ENCODE results near the gene ZNF777. TPM values are rescaled to one million over a fixed set of nuclear protein-coding genes. Genes with fewer than 3 reads are reported as not detected.

Gene ZNF777
- total RNA-seq, 1 donor from 2014 or later, result 19.2 TPM

DNA sequence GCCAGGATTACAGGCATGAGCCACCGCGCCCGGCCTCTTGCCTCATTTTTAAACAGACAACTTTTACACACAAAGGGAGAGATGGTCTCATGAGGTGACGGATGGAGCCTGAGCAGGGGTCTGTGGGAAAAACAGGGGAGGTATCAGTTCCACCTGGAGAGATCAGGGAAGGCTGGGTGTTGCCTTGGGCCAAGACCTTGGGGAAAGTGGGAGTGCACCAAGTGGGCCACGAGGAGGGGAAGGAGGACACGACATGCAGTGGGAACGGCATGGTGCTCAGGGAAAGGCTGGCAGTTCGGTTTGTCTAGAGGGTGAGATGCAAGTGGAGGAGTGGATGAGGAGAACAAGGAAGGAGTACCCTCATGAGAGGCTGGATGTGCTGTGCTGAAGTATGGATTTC lies 8.9 kb upstream of the ZNF777 start:
- no peaks in the 10 kb centered on the region for H3K4me1 Mint-ChIP-seq
- H3K36me3 Mint-ChIP-seq (ENCODE audit: low read depth), result peaks cover 31% of the 10 kb centered on the region
- H3K9me3 Mint-ChIP-seq, result peaks cover 5% of the 10 kb centered on the region
- DNase-seq, result peak; percentile 39
- H3K27me3 Mint-ChIP-seq, result peaks cover 12% of the 10 kb centered on the region
- no peak overlapping the region for H3K4me3 Mint-ChIP-seq
- intact Hi-C loops (cut with micrococcal nuclease), result no loop called here
- H3K27ac Mint-ChIP-seq, result no peak overlapping the region

DNA sequence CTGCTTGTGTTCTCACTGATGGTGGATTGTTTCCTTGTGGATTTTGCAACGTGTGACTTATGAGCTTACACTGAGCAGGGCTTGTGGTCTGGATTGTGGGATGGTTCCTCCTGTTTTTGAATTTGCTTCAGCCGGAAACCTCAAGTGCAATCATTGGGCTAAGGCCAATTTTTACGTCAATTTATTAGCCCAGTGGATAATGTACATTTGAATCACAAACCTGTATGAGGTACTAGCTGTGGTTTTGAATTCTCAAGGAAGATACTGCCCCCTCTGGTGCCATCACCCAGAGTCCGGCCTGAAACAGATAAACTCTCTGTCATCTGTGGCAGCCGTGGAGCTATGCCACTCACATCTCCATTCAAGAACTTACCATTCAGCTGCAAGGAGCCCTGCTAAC lies 7.3 kb upstream of the ZNF777 start:
- H3K4me1 Mint-ChIP-seq, result no peaks in the 10 kb centered on the region
- intact Hi-C loops (cut with micrococcal nuclease), result no loop called here

DNA sequence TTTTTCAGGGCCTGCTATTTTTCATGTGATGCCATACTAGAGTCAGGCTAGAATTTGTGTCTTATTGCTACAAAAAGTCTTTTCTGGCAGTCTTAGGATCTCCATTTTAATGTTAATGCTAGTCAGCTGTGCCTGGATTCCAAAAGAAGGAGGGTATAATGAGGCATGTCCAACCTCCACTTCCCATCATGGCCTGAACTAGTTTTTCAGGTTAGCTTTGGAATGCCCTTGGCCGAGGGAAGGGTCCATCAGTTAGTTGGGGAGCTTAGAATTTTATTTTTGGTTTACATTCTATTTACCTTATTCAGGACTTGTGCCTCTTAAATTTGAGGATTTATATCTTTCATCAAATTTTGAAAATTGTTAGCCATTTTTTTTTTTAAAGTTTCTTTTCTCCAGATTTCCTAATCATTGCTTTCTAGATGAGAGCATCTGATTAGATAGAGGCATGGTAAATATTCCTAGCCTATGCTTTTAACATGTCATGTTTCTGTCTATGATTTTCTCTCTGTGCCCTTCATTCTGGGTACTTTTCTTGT lies 6.5 kb upstream of the ZNF777 start:
- Mint-ChIP-seq H3K4me3 (no peak overlapping the region), H3K27ac (no peak overlapping the region), H3K36me3 (ENCODE audit: low read depth) (peaks cover 14% of the 10 kb centered on the region), H3K9me3 (peaks cover 5% of the 10 kb centered on the region), H3K27me3 (peaks cover 23% of the 10 kb centered on the region), H3K4me1 (peaks cover 1% of the 10 kb centered on the region)
- DNase-seq, result peak; percentile 19
- intact Hi-C loops (cut with micrococcal nuclease), result no loop called here

More for the DNA sequence above, 7.3 kb upstream of the ZNF777 start:
- Mint-ChIP-seq H3K4me3 (no peak overlapping the region), H3K27ac (no peak overlapping the region), H3K27me3 (peaks cover 21% of the 10 kb centered on the region), H3K36me3 (ENCODE audit: low read depth) (peaks cover 22% of the 10 kb centered on the region), H3K9me3 (peaks cover 5% of the 10 kb centered on the region)
- DNase-seq, result no peak

DNA sequence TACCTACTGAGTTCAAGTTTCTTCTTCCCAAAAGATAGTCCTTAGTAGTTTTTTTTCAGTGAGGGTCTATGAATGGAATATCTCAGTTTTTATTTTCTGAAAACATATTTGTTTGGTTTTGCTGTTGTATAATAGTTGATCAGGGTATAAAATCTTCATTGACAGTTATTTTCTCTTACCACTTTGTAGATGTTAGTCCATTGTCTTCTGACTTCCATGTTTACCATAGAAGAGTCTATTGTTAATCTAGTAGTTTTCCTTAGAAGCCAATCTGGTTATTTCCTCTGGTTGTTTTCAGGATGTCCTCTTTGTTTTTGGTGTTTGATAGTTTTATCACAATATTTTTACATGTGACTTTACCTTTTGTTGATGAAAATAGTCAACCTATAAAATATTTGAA lies 5.5 kb upstream of the ZNF777 start:
- H3K4me1 Mint-ChIP-seq, result peaks cover 4% of the 10 kb centered on the region
- intact Hi-C loops (cut with micrococcal nuclease), result no loop called here
- H3K36me3 Mint-ChIP-seq (ENCODE audit: low read depth), result peaks cover 11% of the 10 kb centered on the region
- H3K27me3 Mint-ChIP-seq, result peaks cover 29% of the 10 kb centered on the region
- H3K4me3 Mint-ChIP-seq, result no peak overlapping the region
- H3K9me3 Mint-ChIP-seq, result peaks cover 5% of the 10 kb centered on the region
- no peak overlapping the region for H3K27ac Mint-ChIP-seq
- no peak for DNase-seq

DNA sequence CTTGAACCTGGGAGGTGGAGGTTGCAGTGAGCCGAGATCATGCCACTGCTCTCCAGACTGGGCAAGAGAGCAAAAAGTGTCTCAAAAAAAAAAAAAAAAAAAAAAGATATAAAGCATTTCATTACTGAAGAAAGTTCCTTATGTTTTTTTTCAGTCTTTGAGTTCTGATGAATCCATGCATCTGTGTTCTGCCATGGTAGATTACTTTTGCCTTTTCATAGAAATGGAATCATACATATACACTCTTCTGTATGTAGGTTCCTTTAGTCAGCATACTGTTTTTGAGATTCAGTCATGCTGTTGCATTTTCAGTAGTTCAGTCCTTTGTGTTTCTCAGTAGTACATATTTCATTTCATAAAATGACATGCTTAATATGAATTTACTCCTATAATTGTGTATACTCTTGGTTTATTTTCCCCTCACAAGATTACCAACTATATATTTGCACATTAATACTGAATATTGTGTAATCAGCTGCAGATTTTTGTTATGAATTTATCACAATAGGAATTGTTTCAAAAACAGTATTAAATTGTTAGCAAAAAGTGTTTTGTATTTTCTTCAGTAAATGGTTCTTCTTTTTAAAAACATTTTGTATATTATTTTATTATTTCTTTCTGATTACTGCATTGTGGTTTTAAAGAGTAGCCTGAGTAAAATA lies 2.8 kb upstream of the ZNF777 start:
- no peak for DNase-seq
- peaks cover 5% of the 10 kb centered on the region for H3K9me3 Mint-ChIP-seq
- peaks cover 15% of the 10 kb centered on the region for H3K4me1 Mint-ChIP-seq
- H3K27ac Mint-ChIP-seq, result no peak overlapping the region
- intact Hi-C loops (cut with micrococcal nuclease), result loop anchor here (5.0 kb wide), 1 partner anchor 201 kb away; the partner anchor contains the start of gene ZNF783
- H3K27me3 Mint-ChIP-seq, result peaks cover 31% of the 10 kb centered on the region
- H3K36me3 Mint-ChIP-seq (ENCODE audit: low read depth), result no peaks in the 10 kb centered on the region
- H3K4me3 Mint-ChIP-seq, result no peak overlapping the region

DNA sequence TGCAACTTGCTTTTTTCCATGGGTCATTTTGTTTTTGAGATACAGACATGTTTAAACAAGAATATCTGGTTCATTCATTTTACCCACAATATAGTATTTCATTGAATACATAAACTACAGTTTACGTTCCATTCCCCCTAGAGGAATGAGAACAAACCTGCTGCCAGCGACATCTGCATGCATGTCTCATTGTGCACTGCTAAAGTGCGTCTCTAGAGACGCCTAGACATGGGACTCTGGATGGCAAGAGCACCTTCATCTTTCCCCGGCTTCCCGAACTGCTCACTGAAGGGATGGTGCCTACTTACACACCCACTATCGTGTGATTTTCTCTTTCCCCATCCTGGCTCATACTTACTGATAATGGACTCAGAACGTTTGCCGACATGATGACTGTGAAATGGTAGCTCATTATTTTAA lies 1.2 kb upstream of the ZNF777 start:
- Mint-ChIP-seq H3K4me3 (peak overlapping the region; percentile 60), H3K36me3 (ENCODE audit: low read depth) (peaks cover 1% of the 10 kb centered on the region), H3K27ac (no peak overlapping the region), H3K4me1 (peaks cover 21% of the 10 kb centered on the region), H3K27me3 (peaks cover 30% of the 10 kb centered on the region), H3K9me3 (peaks cover 5% of the 10 kb centered on the region)
- DNase-seq, result peak; percentile 52
- intact Hi-C loops (cut with micrococcal nuclease), result loop anchor here (5.0 kb wide), 1 partner anchor 200 kb away; the partner anchor contains the start of gene ZNF783

DNA sequence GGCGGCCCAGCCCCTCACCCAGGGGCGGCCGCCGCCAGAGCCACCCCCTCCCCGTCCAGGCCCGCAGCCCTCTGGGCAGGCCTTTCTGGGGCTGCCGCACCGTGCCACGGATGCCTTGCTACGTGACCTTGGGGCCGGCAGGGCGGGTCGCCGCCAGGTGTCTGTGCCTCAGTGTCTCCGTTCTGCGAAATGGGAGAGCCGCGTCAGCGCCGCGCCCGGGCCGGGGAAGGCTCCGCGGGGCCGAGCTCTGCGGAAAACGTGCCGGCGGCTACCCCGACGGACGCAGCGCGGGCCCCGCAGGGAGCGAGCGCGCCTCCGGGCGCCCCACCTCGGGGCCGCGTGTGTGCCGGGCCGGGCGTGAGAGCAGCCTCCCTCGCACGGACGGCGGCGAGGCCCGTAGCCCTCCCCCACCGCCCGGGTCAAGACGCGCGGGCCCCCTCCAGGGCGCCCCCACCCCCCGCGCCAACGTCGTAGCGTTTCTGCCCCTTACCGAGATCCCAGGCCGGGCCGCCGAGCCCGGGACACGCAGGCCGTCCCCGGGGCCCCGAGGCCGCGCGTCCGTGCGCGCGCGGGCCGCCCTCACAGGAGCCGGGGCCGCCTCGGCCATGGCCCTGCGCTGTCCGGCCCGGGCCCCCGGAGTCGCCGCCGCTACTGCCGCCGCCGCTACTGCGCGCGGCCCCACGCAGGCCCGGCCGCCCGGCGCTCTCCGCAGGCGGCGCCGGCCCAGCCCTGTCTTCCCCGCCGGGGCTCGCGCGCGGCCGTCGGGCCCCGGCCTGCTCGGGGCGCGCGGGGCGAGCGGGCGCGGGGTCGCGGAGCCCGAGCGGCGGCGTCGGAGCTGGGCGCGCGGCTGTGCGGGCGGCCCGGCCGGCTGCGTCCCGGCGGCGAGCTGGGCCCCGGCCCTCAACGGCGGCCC lies 1.1 kb downstream of the ZNF777 start:
- intact Hi-C loops (cut with micrococcal nuclease), result loop anchor here (1.0 to 5.0 kb wide), 4 partner anchors 37 to 197 kb away; partner anchors contain the start of genes ZNF746 and ZNF783
- peaks cover 19% of the 10 kb centered on the region for H3K27me3 Mint-ChIP-seq
- peaks cover 14% of the 10 kb centered on the region for H3K36me3 Mint-ChIP-seq (ENCODE audit: low read depth)
- H3K9me3 Mint-ChIP-seq, result no peaks in the 10 kb centered on the region
- H3K27ac Mint-ChIP-seq, result no peak overlapping the region
- DNase-seq, result peak; percentile 70
- peaks cover 21% of the 10 kb centered on the region for H3K4me1 Mint-ChIP-seq
- H3K4me3 Mint-ChIP-seq, result peak overlapping the region; percentile 32

DNA sequence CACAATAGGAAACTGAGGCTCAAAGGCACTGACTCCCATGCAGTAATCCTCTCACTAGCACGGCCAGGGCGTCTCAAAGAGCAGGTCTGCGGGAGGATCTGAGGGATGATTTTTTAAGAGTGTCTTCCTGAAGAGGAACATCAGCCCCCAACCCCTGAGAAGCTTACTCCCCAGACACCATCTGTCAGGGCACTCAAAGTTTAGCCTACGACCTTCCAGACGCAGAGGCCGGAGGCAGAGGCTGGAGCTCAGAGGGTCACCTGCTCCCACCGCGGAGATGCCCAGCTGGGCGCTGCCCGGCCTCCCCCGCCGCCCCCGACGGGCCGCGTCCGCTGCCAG lies 1.7 kb downstream of the ZNF777 start:
- peak; percentile 55 for DNase-seq
- H3K9me3 Mint-ChIP-seq, result no peaks in the 10 kb centered on the region
- peak overlapping the region; percentile 54 for H3K4me3 Mint-ChIP-seq
- no peak overlapping the region for H3K27ac Mint-ChIP-seq
- peaks cover 21% of the 10 kb centered on the region for H3K4me1 Mint-ChIP-seq
- H3K27me3 Mint-ChIP-seq, result peaks cover 14% of the 10 kb centered on the region
- H3K36me3 Mint-ChIP-seq (ENCODE audit: low read depth), result peaks cover 16% of the 10 kb centered on the region
- intact Hi-C loops (cut with micrococcal nuclease), result no loop called here

DNA sequence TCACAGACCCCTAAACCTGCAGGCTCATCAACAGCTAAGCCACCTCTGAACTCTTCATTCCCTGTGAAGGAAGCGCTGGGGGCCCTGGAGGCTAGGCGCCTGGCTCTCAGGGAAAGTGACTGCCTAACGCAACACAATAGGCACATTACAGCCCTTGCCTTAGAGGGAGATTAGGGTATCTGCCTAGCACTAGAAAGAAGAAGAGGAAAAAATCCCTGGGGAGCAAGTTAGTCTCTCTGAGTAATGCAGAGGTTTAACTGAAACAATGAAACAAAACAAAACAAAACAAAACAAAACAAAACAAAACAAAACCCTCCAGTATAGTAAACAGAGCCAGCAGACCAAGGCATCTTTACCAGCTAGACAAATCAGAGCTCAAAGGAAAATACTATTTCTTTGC lies 2.6 kb downstream of the ZNF777 start:
- Mint-ChIP-seq H3K36me3 (ENCODE audit: low read depth) (peaks cover 22% of the 10 kb centered on the region), H3K4me3 (peak overlapping the region; percentile 54), H3K27me3 (peaks cover 11% of the 10 kb centered on the region), H3K4me1 (peaks cover 21% of the 10 kb centered on the region), H3K27ac (peak overlapping the region; percentile 56), H3K9me3 (no peaks in the 10 kb centered on the region)
- intact Hi-C loops (cut with micrococcal nuclease), result no loop called here
- peak; percentile 48 for DNase-seq

DNA sequence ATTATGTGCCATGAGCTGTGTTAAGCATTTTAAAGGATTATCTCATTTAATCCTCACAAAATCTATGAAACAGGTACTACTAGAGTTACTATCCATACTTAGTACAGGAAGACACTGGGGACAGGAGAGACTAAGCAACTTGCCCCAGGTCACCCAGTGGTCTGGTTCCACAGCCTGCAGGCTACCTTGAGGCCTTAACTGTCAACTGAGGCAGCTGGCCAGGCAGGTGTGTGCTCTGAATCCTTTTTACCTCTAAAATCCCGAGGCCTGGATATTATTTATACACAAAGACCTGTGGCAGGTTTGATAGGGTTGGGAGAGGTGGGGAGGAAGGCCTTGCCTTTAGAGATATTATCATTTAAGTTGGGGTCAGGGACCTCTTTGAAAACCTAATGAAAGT lies 3.1 kb downstream of the ZNF777 start:
- Mint-ChIP-seq H3K36me3 (ENCODE audit: low read depth) (peaks cover 24% of the 10 kb centered on the region), H3K27me3 (peaks cover 11% of the 10 kb centered on the region), H3K9me3 (no peaks in the 10 kb centered on the region), H3K4me3 (no peak overlapping the region), H3K27ac (no peak overlapping the region), H3K4me1 (peaks cover 21% of the 10 kb centered on the region)
- intact Hi-C loops (cut with micrococcal nuclease), result no loop called here
- DNase-seq, result peak; percentile 50

DNA sequence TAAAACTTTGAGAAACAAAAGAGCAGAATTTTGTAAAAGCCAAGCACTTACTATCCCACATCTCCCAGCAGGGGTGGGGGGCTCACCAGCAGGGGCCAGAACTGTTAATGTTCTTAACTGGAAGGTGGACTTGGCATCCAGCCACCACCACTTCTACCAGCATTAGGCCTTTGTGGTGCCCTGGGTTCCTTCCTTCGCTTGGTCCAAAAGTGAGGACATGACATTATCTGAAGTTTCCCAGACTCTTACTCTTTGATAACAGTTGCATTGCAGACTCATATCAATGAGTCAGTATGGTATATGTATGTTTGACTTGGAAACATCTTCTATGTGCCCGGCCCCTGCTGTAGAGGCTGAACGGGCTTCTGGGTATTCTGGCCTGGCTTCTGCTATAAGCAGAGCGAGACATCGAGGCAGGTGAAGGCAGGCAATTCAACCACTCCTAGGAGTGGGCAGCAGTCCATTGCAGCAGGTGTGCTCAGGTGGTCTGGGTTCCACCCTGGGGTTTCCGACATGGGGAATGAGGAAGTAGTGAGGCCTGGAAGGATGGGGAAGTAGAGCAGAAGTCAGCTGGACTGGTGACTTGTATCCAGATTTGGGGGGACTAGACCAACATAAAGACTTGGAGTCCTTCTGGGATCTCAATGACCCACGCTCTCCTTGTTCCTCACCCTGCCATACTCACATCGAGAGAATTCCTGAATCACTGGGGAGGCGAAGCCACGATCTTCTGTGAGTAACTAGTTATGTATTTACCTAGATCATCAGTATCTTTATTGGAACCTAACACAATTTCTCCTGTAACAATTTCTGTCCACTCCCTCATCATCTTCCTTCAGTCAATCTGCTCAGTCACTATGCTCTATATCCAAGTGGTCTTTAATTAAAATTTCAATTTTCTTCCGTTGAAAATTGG lies 4.1 kb downstream of the ZNF777 start:
- DNase-seq, result no peak
- Mint-ChIP-seq H3K4me3 (no peak overlapping the region), H3K36me3 (ENCODE audit: low read depth) (peaks cover 24% of the 10 kb centered on the region), H3K27me3 (peaks cover 3% of the 10 kb centered on the region), H3K27ac (no peak overlapping the region), H3K4me1 (peaks cover 16% of the 10 kb centered on the region), H3K9me3 (no peaks in the 10 kb centered on the region)
- intact Hi-C loops (cut with micrococcal nuclease), result no loop called here

DNA sequence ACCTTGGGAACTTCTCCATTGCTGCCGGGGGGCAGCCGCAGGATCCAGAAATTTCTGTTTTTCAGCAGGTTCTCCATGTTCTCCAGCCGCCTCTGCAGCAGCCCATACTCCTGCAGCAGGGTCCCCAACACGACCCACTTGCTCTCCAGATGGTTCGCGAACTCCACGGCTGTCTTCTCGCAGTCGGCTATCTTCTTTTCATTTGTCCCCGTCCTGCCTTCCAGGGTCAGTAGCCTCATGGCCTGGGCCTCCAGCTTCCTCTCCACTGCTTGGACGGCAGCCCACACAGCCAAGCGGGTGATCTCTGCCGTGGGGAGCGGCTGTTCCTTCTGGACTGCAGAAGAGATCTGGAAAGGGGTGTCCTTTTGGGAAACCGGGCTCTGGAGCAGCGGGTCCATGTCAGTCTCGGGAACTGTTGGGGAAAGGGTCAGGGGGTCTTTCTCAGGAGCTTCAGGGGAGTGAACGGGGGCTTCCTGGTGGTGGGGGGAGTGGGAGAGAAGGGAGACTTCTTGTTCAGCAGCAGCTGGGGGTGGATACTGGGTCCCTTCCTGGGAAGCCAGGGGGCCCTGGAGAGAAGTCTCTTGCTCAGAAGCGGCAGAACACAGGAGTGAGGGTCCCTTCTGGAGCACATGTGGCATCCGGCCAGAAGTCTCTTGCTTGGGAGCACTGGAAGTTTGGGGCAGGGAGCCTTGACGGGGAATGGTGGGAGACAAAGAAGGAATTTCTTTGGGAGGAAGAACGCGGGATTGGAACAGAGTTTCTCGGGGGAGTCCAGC lies 5.5 kb downstream of the ZNF777 start:
- H3K36me3 Mint-ChIP-seq (ENCODE audit: low read depth), result peaks cover 33% of the 10 kb centered on the region
- no peak overlapping the region for H3K4me3 Mint-ChIP-seq
- no peaks in the 10 kb centered on the region for H3K27me3 Mint-ChIP-seq
- peaks cover 11% of the 10 kb centered on the region for H3K4me1 Mint-ChIP-seq
- intact Hi-C loops (cut with micrococcal nuclease), result no loop called here
- no peaks in the 10 kb centered on the region for H3K9me3 Mint-ChIP-seq
- H3K27ac Mint-ChIP-seq, result no peak overlapping the region
- no peak for DNase-seq

DNA sequence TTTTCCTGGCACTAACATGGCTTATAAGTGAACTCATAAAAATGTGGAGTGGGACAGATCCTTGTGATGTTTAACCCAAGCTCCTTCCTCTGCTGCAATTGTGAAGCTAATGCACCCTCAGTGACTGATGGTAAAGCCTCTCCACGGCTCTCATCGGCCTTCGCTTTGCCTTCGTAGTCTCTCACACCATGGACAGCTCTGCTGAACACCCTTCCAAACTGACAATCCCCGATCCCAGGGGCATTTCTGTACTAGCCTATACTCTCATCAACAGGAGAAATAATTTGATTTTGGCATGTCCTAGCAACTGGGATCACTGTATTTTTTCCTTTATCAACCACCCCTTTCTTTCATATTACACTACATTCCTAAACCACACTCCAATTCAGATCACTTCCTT lies 6.1 kb downstream of the ZNF777 start:
- Mint-ChIP-seq H3K36me3 (ENCODE audit: low read depth) (peaks cover 39% of the 10 kb centered on the region), H3K27ac (no peak overlapping the region), H3K4me3 (no peak overlapping the region), H3K27me3 (no peaks in the 10 kb centered on the region), H3K4me1 (peaks cover 11% of the 10 kb centered on the region), H3K9me3 (no peaks in the 10 kb centered on the region)
- intact Hi-C loops (cut with micrococcal nuclease), result no loop called here
- no peak for DNase-seq

Measured in activated CD4-positive, alpha-beta T cell treated with anti-CD3 and anti-CD28 coated beads, Interleukin-2, amount 10 ng/mL, durations not matched to agents 24 days and 14 days (primary cell).